Measurements from ENCODE around the gene HNRNPM.

DNA sequence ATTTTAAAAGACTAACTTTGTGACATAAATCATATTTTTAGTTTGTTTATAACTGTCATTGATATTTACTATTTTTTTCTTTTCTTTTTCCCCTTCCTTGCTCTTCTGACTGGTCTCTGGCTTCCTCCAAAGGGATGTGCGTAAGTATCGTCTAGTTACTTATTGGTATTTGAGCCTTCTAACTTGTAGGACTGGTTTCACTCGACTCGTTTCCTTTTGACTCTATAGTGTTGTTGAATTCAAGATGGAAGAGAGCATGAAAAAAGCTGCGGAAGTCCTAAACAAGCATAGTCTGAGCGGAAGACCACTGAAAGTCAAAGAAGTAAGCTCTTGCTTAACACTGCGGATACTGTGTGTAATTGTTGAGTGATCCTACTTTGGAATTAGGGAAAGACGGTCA, 18.6 kb downstream of the HNRNPM start:
- TF ChIP-seq, protein P1, sequence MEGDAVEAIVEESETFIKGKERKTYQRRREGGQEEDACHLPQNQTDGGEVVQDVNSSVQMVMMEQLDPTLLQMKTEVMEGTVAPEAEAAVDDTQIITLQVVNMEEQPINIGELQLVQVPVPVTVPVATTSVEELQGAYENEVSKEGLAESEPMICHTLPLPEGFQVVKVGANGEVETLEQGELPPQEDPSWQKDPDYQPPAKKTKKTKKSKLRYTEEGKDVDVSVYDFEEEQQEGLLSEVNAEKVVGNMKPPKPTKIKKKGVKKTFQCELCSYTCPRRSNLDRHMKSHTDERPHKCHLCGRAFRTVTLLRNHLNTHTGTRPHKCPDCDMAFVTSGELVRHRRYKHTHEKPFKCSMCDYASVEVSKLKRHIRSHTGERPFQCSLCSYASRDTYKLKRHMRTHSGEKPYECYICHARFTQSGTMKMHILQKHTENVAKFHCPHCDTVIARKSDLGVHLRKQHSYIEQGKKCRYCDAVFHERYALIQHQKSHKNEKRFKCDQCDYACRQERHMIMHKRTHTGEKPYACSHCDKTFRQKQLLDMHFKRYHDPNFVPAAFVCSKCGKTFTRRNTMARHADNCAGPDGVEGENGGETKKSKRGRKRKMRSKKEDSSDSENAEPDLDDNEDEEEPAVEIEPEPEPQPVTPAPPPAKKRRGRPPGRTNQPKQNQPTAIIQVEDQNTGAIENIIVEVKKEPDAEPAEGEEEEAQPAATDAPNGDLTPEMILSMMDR (conservative IDR thresholded peaks at IDR 0.05; ENCODE audit: low read length), result no peak
- no peak for TF ChIP-seq EZH2phosphoT487 (IDR thresholded peaks at IDR 0.05; ENCODE audit: borderline replicate concordance, low read depth, low read length)
